Endothelial cell of umbilical vein (primary cell): ENCODE measurements around the gene ADCY7. TPM values are rescaled to one million over a fixed set of nuclear protein-coding genes. Genes with fewer than 3 reads are reported as not detected.

Experiments used
- BruUV-seq: library from RNA; stranded (reverse); fragments of 400-500 nt; replicated peaks from 2 replicates; lab custom pipeline; 2021; lab: Mats Ljungman, UMichigan
- CTCF ChIA-PET: fragments of 300-600, 350-600 bp; sonication (Branson Sonifier 250); formaldehyde crosslinking; loops from one replicate; lab custom pipeline; 2021; ENCODE audit warnings: antibody characterized with exemption, inconsistent platforms; lab: Charles Lee
- POLR2A ChIA-PET: fragments of 300-600, 350-600 bp; sonication (Branson Sonifier 250); formaldehyde crosslinking; loops from one replicate; lab custom pipeline; 2021; ENCODE audit warnings: antibody characterized with exemption, inconsistent platforms; lab: Charles Lee
- DNase-seq: peaks from one replicate; pipeline ENCODE4 v3.0.0-alpha.2; 2011; ENCODE audit warnings: low read depth, low spot score
- FAIRE-seq: peaks from 2 replicates; lab custom pipeline; 2011; peaks lifted over from hg19 to GRCh38; lab: Jason Lieb, UNC
- H2AFZ ChIP-seq: 2 replicates; pipeline ENCODE4 v1.6.0; 2012; ENCODE audit warnings: low read depth, low read length, control low read depth, inconsistent platforms
- H3K27ac ChIP-seq: 2 replicates; pipeline ENCODE4 v1.5.1; 2011; ENCODE audit warnings: low read depth, mild to moderate bottlenecking, control low read depth, low read length, moderate library complexity; ENCODE audit not compliant: insufficient read depth
- H3K27me3 ChIP-seq, 2 experiments: 2 replicates each; pipeline versions ENCODE4 v1.6.0 to v1.6.1; 2011; ENCODE audit warnings: low read length in 2 of 2, mixed read lengths in 1 of 2; ENCODE audit not compliant: control insufficient read depth in 2 of 2, insufficient read depth in 2 of 2
- H3K36me3 ChIP-seq, 2 experiments: 2 replicates in 1 of 2; 3 replicates in 1 of 2; pipeline ENCODE4 v1.5.1; 2011; ENCODE audit warnings: low read length in 2 of 2, mild to moderate bottlenecking in 1 of 2, moderate library complexity in 1 of 2; ENCODE audit not compliant: control insufficient read depth in 2 of 2, insufficient read depth in 2 of 2; ENCODE audit errors: extremely low read depth in 1 of 2
- H3K4me1 ChIP-seq: 3 replicates; pipeline ENCODE4 v1.5.1; 2011; ENCODE audit warnings: mild to moderate bottlenecking, low read length; ENCODE audit not compliant: control insufficient read depth, insufficient read depth; ENCODE audit errors: extremely low read depth
- H3K4me2 ChIP-seq: 2 replicates; pipeline ENCODE4 v1.6.1; 2011; ENCODE audit warnings: low read length, control low read depth, mixed read lengths; ENCODE audit not compliant: insufficient read depth
- H3K4me3 ChIP-seq, 3 experiments: fragments of 200-600 bp in 1 of 3; sonication (generic), shearing (Covaris generic) in 1 of 3; replicated peaks in 1 of 3; 2 replicates each; pipeline ENCODE4 v1.5.1; 2011 to 2016; ENCODE audit warnings: control low read depth in 3 of 3, low read length in 3 of 3, mild to moderate bottlenecking in 2 of 3, inconsistent platforms in 1 of 3, low read depth in 1 of 3, moderate library complexity in 1 of 3; ENCODE audit not compliant: insufficient read depth in 1 of 3
- H3K79me2 ChIP-seq: 2 replicates; pipeline ENCODE4 v1.6.0; 2012; ENCODE audit warnings: low read length, inconsistent platforms; ENCODE audit not compliant: control insufficient read depth, insufficient read depth
- H3K9ac ChIP-seq: replicated peaks from 2 replicates; pipeline ENCODE3; 2011; ENCODE audit warnings: low read length, control low read depth; ENCODE audit not compliant: insufficient read depth; ENCODE audit errors: extremely low read depth
- H3K9me1 ChIP-seq: replicated peaks from 3 replicates; pipeline ENCODE4 v1.6.0; 2011; ENCODE audit warnings: mild to moderate bottlenecking, low read length; ENCODE audit not compliant: control insufficient read depth, insufficient read depth; ENCODE audit errors: extremely low read depth
- H3K9me3 ChIP-seq: replicated peaks from 2 replicates; pipeline ENCODE4 v1.5.1; 2012; ENCODE audit warnings: low read length, inconsistent platforms; ENCODE audit not compliant: control insufficient read depth, insufficient read depth
- H4K20me1 ChIP-seq: replicated peaks from 2 replicates; pipeline ENCODE3; 2011; ENCODE audit warnings: mild to moderate bottlenecking, low read length; ENCODE audit not compliant: control insufficient read depth, insufficient read depth; ENCODE audit errors: extremely low read depth
- CTCF ChIP-seq, 2 donors: IDR thresholded peaks; 1 replicate in 1 of 2; 2 replicates in 1 of 2; pipeline ENCODE4 v1.5.1; 2011; ENCODE audit warnings: low read length in 2 of 2, mild to moderate bottlenecking in 2 of 2, moderate library complexity in 2 of 2, control low read depth in 1 of 2, inconsistent platforms in 1 of 2, low read depth in 1 of 2; ENCODE audit not compliant: insufficient read depth in 1 of 2; ENCODE audit errors: extremely low read depth in 1 of 2
- EZH2 ChIP-seq: IDR thresholded peaks from 2 replicates; pipeline ENCODE4 v1.6.1; 2012; ENCODE audit warnings: borderline replicate concordance, low read depth, mild to moderate bottlenecking, moderate library complexity, low read length, inconsistent platforms; ENCODE audit not compliant: severe bottlenecking
- FOS ChIP-seq: IDR thresholded peaks from 2 replicates; pipeline ENCODE4 v1.6.1; 2011; ENCODE audit warnings: mild to moderate bottlenecking, low read length, moderate library complexity, borderline replicate concordance; ENCODE audit not compliant: insufficient read depth
- GATA2 ChIP-seq: IDR thresholded peaks from 2 replicates; pipeline ENCODE4 v1.7.0; 2011; ENCODE audit warnings: low read depth, mild to moderate bottlenecking, moderate library complexity, mixed read lengths, low read length; ENCODE audit not compliant: insufficient read length, insufficient read depth
- JUN ChIP-seq: IDR thresholded peaks from 2 replicates; pipeline ENCODE4 v1.6.1; 2011; ENCODE audit warnings: borderline replicate concordance, low read depth; ENCODE audit not compliant: insufficient read length, insufficient read depth
- MAX ChIP-seq: IDR thresholded peaks from 2 replicates; pipeline ENCODE4 v1.6.1; 2011; ENCODE audit not compliant: insufficient read depth, insufficient read length
- MYC ChIP-seq: IDR thresholded peaks from one replicate; pipeline ENCODE4 v1.6.1; 2011; ENCODE audit warnings: mild to moderate bottlenecking, low read depth, low read length
- POLR2A ChIP-seq: IDR thresholded peaks from 2 replicates; pipeline ENCODE4 v1.6.1; 2012; ENCODE audit warnings: low read depth, mild to moderate bottlenecking, control low read depth, low read length
- POLR2AphosphoS5 ChIP-seq: IDR thresholded peaks from 2 replicates; pipeline ENCODE4 v1.6.1; 2012; ENCODE audit warnings: low read depth, mild to moderate bottlenecking, control low read depth, low read length, moderate library complexity; ENCODE audit not compliant: insufficient read depth
- dilution Hi-C: fragments of 300-500 bp; cut with MboI; formaldehyde crosslinking; loops from one replicate; pipeline ENCODE4 v1.15.0; 2019; ENCODE audit warnings: low sequenced_read_pairs; ENCODE audit not compliant: extremely low pct_ligation_motif_present
- intact Hi-C: fragments of 100-400 bp; cut with micrococcal nuclease; formaldehyde crosslinking; loops from one replicate; pipeline ENCODE4 v1.10.0; 2022
- polyA plus RNA-seq, 4 experiments: library from polyadenylated mRNA; depleted of rRNA in 3 of 4; stranded (reverse) in 3 of 4; unstranded in 1 of 4; fragments of >200 nt; gene quantifications; 2 replicates each; pipeline versions ENCODE4 v1.2.1 to v1.2.3, GENCODE V29; 2011 to 2012; ENCODE audit warnings: missing spikeins in 1 of 4
- total RNA-seq: library from RNA; stranded (reverse); gene quantifications from 2 replicates; pipeline ENCODE4 v1.2.3, GENCODE V29; 2021

Gene ADCY7
- total and polyA plus RNA-seq, 2 donors (not counting 3 experiments of a cell fraction or from before 2014, with no cell fraction given): 3.5 to 9.3 TPM

- no peak overlapping the region for H3K27ac ChIP-seq
- DNase-seq (no peak), FAIRE-seq (no peak)
- H3K79me2 ChIP-seq: no peaks in the 10 kb centered on the region
- ChIA-PET POLR2A (no interaction called here), CTCF (interaction anchor here (1.2 kb wide), 1 partner anchor 17 kb away, joined by 3 read pairs; no protein-coding TSS in a partner anchor)
- no peak overlapping the region for H3K4me3 ChIP-seq
- H2AFZ ChIP-seq: no peak overlapping the region
- BruUV-seq: no TSS peak
- no peaks in the 10 kb centered on the region for H4K20me1 ChIP-seq
- H3K9ac ChIP-seq: no peak overlapping the region
- no peaks in the 10 kb centered on the region for H3K36me3 ChIP-seq
- H3K4me2 ChIP-seq: no peak overlapping the region
- no peak for TF ChIP-seq POLR2AphosphoS5
- TF ChIP-seq FOS: no peak
- TF ChIP-seq EZH2: no peak
- no peak for TF ChIP-seq GATA2
- no peak for TF ChIP-seq CTCF (IDR thresholded peaks at IDR 0.05; ENCODE audit: extremely low read depth in 1 of 2, insufficient read depth in 1 of 2, low read depth in 1 of 2, low read length in 2 of 2)
- TF ChIP-seq POLR2A: no peak
- no peak for TF ChIP-seq MYC
- no peak for TF ChIP-seq MAX
- TF ChIP-seq JUN: no peak
- intact Hi-C loops: no loop called here
- dilution Hi-C loops: no loop called here
- H3K9me3 ChIP-seq: no peaks in the 10 kb centered on the region
- H3K4me1 ChIP-seq: no peaks in the 10 kb centered on the region
- H3K27me3 ChIP-seq: no peaks in the 10 kb centered on the region
- H3K9me1 ChIP-seq: no peaks in the 10 kb centered on the region
Measured at GRCh38 chr16:50252874-50253513, 13.4 kb upstream of the ADCY7 start.
